AG09309 (cell line): ENCODE measurements around the gene P3H2.

Experiments
- DNase-seq: peaks from one replicate; pipeline ENCODE4 v3.0.0-alpha.2; 2010; ENCODE audit warnings: low read depth
- H3K4me3 ChIP-seq: 2 replicates; pipeline ENCODE4 v1.5.1; 2011; ENCODE audit warnings: mild to moderate bottlenecking, low read depth, low read length, moderate library complexity; ENCODE audit not compliant: control insufficient read depth
- CTCF ChIP-seq: IDR thresholded peaks from 2 replicates; pipeline ENCODE4 v1.5.1; 2011; ENCODE audit warnings: mild to moderate bottlenecking, low read depth, low read length, inconsistent platforms; ENCODE audit not compliant: insufficient read depth, control insufficient read depth; ENCODE audit errors: missing control alignments

P3H2 gene

GRCh38 chr3:190038050-190038933 lies 82.4 kb downstream of the P3H2 start:
- H3K4me3 ChIP-seq: no peak overlapping the region
- no peak for DNase-seq
- no peak for TF ChIP-seq CTCF

- H3K4me3 ChIP-seq: no peak overlapping the region
- no peak for DNase-seq
- TF ChIP-seq CTCF: no peak
These were observed 84.1 kb downstream of the P3H2 start for GRCh38 chr3:190036631-190037030.

- no peak for DNase-seq
- TF ChIP-seq CTCF: no peak
- H3K4me3 ChIP-seq: no peak overlapping the region
These were observed 86.3 kb downstream of the P3H2 start for GRCh38 chr3:190034446-190034845.

- H3K4me3 ChIP-seq: no peak overlapping the region
- no peak for DNase-seq
- TF ChIP-seq CTCF: no peak
These were observed 87.8 kb downstream of the P3H2 start for GRCh38 chr3:190032923-190033322.

- DNase-seq: no peak
- H3K4me3 ChIP-seq: no peak overlapping the region
- TF ChIP-seq CTCF: no peak
These were observed 88.6 kb downstream of the P3H2 start for GRCh38 chr3:190031887-190032752.

- no peak for DNase-seq
- H3K4me3 ChIP-seq: no peak overlapping the region
- no peak for TF ChIP-seq CTCF
These were observed 93.6 kb downstream of the P3H2 start for GRCh38 chr3:190027116-190027515.
